B cell (primary cell): ENCODE data around the gene RIC8A. TPM values are rescaled to one million over a fixed set of nuclear protein-coding genes. Genes with fewer than 3 reads are reported as not detected.

Source experiments
- ATAC-seq: fragments of 200-7000 bp; cut with Tn5 transposase; one replicate; pipeline ENCODE4 v1.10.0; 2021; ENCODE audit warnings: low read depth, mild to moderate bottlenecking, moderate number of reproducible peaks, moderate library complexity
- CTCF ChIA-PET: fragments of 350-600 bp; sonication (Branson Sonifier 250); formaldehyde crosslinking; loops from one replicate; lab custom pipeline; 2021; ENCODE audit warnings: antibody characterized with exemption, inconsistent platforms; lab: Charles Lee
- POLR2A ChIA-PET: fragments of 350-600 bp; sonication (Branson Sonifier 250); formaldehyde crosslinking; loops from one replicate; lab custom pipeline; 2021; ENCODE audit warnings: antibody characterized with exemption; lab: Charles Lee
- DNase-seq: peaks from one replicate; pipeline ENCODE4 v3.0.0; 2013
- H2AFZ ChIP-seq: 2 replicates; pipeline ENCODE4 v1.6.1; 2012; ENCODE audit warnings: mild to moderate bottlenecking, low read depth, low read length; ENCODE audit not compliant: insufficient read depth, poor library complexity, severe bottlenecking
- H3K27ac ChIP-seq, 2 donors: 1 replicate in 1 of 2; 2 replicates in 1 of 2; pipeline ENCODE4 v1.5.1; 2012 to 2013; ENCODE audit warnings: low read length in 2 of 2, mild to moderate bottlenecking in 2 of 2, moderate library complexity in 1 of 2
- H3K27me3 ChIP-seq, 4 experiments: fragments of 200-600 bp in 1 of 4; sonication (generic) in 1 of 4; replicated peaks in 1 of 4; 1 replicate in 2 of 4; 2 replicates in 2 of 4; pipeline versions ENCODE4 v1.6.1 to v1.7.0; 2013 to 2016; ENCODE audit warnings: low read length in 3 of 4, mild to moderate bottlenecking in 2 of 4, mixed read lengths in 1 of 4, moderate library complexity in 1 of 4; ENCODE audit not compliant: insufficient read depth in 4 of 4, control insufficient read depth in 3 of 4; ENCODE audit errors: control extremely low read depth in 1 of 4
- H3K36me3 ChIP-seq, 2 experiments: replicated peaks in 1 of 2; 1 replicate in 1 of 2; 2 replicates in 1 of 2; pipeline versions ENCODE4 v1.6.1 to v1.7.1; 2013; ENCODE audit warnings: low read length in 1 of 2; ENCODE audit not compliant: insufficient read depth in 2 of 2, control insufficient read depth in 1 of 2; ENCODE audit errors: control extremely low read depth in 1 of 2, extremely low read depth in 1 of 2
- H3K4me1 ChIP-seq, 2 donors: fragments of 200-600 bp in 1 of 2; sonication (generic) in 1 of 2; 1 replicate in 1 of 2; 2 replicates in 1 of 2; pipeline versions ENCODE4 v1.5.1 to v1.6.1; 2013 to 2017; ENCODE audit warnings: low read length in 2 of 2; ENCODE audit not compliant: control insufficient read depth in 2 of 2, insufficient read depth in 2 of 2
- H3K4me2 ChIP-seq: replicated peaks from 2 replicates; pipeline ENCODE3; 2012; ENCODE audit warnings: mild to moderate bottlenecking, low read depth, low read length; ENCODE audit not compliant: poor library complexity, severe bottlenecking
- H3K4me3 ChIP-seq, 5 experiments: fragments of 200-600 bp in 1 of 5; sonication (generic) in 1 of 5; 1 replicate in 3 of 5; 2 replicates in 2 of 5; pipeline versions ENCODE4 v1.5.1 to v1.7.0; 2011 to 2016; ENCODE audit warnings: low read length in 4 of 5, mild to moderate bottlenecking in 4 of 5, low read depth in 2 of 5, control low read depth in 1 of 5, moderate library complexity in 1 of 5; ENCODE audit not compliant: insufficient read depth in 1 of 5; ENCODE audit errors: control extremely low read depth in 1 of 5, extremely low read depth in 1 of 5
- H3K79me2 ChIP-seq: fragments of 200-600 bp; sonication (generic); one replicate; pipeline ENCODE4 v1.6.0; 2016; ENCODE audit warnings: low read length; ENCODE audit not compliant: control insufficient read depth, insufficient read depth
- H3K9ac ChIP-seq: fragments of 200-600 bp; sonication (generic); 2 replicates; pipeline ENCODE4 v1.6.1; 2017; ENCODE audit warnings: mild to moderate bottlenecking, low read length, moderate library complexity
- H3K9me3 ChIP-seq, 3 donors: one replicate each; pipeline versions ENCODE4 v1.6.1 to v1.7.1; 2013; ENCODE audit warnings: low read length in 2 of 3; ENCODE audit not compliant: control insufficient read depth in 2 of 3, insufficient read depth in 1 of 3; ENCODE audit errors: control extremely low read depth in 1 of 3
- H4K20me1 ChIP-seq: 2 replicates; pipeline ENCODE4 v1.6.0; 2012; ENCODE audit warnings: mild to moderate bottlenecking, low read length; ENCODE audit not compliant: insufficient read depth, control insufficient read depth, poor library complexity, severe bottlenecking
- H3K27ac Mint-ChIP-seq: one replicate; pipeline ENCODE4 v1.8.0; 2021; ENCODE audit warnings: mixed read lengths
- H3K27me3 Mint-ChIP-seq: one replicate; pipeline ENCODE4 v1.8.0; 2021; ENCODE audit warnings: mixed read lengths
- H3K4me1 Mint-ChIP-seq: one replicate; pipeline ENCODE4 v1.8.0; 2021; ENCODE audit warnings: mixed read lengths
- H3K4me3 Mint-ChIP-seq: one replicate; pipeline ENCODE4 v1.8.0; 2021; ENCODE audit warnings: mixed read lengths
- H3K9me3 Mint-ChIP-seq: one replicate; pipeline ENCODE4 v1.8.0; 2022; ENCODE audit warnings: mixed read lengths; ENCODE audit not compliant: insufficient read depth
- CTCF ChIP-seq: fragments of 200-600 bp; IDR thresholded peaks from one replicate; pipeline ENCODE4 v1.8.0; 2022; ENCODE audit warnings: antibody characterized with exemption, mild to moderate bottlenecking
- EZH2 ChIP-seq: IDR thresholded peaks from 2 replicates; pipeline ENCODE4 v1.6.1; 2012; ENCODE audit warnings: borderline replicate concordance, low read depth, mild to moderate bottlenecking, moderate library complexity, low read length; ENCODE audit not compliant: insufficient read depth, poor library complexity, severe bottlenecking
- WGBS: methylation state at CpG from one replicate; pipeline ENCODE4 v1.1.5; 2013; ENCODE audit warnings: missing lambda C conversion rate; ENCODE audit not compliant: insufficient coverage; 5-methylcytosine and 5-hydroxymethylcytosine counted together
- intact Hi-C: fragments of 100-400 bp; cut with micrococcal nuclease; formaldehyde crosslinking; loops from one replicate; pipeline ENCODE4 v1.10.0; 2022
- polyA plus RNA-seq: library from polyadenylated mRNA; depleted of rRNA; stranded (reverse); fragments of >200 nt; gene quantifications from 2 replicates; pipeline ENCODE4 v1.2.3, GENCODE V29; 2012
- total RNA-seq, 2 donors: library from RNA; stranded (reverse); fragments of 120-200 nt in 1 of 2; gene quantifications; 1 replicate in 1 of 2; 2 replicates in 1 of 2; pipeline versions ENCODE4 v1.2.3 to v1.2.4, GENCODE V29; 2013 to 2022

RIC8A gene
- total and polyA plus RNA-seq, 2 donors (not counting 1 experiment from before 2014, with no cell fraction given) = 100 to 102 TPM

- 100% methylated on average over 2 of the region's 2 CpGs for WGBS
- Histone ChIP-seq H3K4me1 (peaks cover 17 to 24% of the 10 kb centered on the region in 2 donors), H4K20me1 (no peaks in the 10 kb centered on the region), H3K9ac (no peak overlapping the region), H3K4me3 (no peak overlapping the region), H3K27me3 (no peaks in the 10 kb centered on the region), H3K36me3 (peaks cover 0 to 27% of the 10 kb centered on the region in 2 experiments), H3K79me2 (no peaks in the 10 kb centered on the region), H3K9me3 (no peaks in the 10 kb centered on the region), H3K27ac (no peak overlapping the region), H3K4me2 (no peak overlapping the region), H2AFZ (no peak overlapping the region)
- TF ChIP-seq EZH2 (no peak), CTCF (no peak)
- peak overlapping the region; percentile 50 for H3K27ac Mint-ChIP-seq
- intact Hi-C loops = no loop called here
- ChIA-PET CTCF (interaction anchor here (1.1 kb wide), 1 partner anchor 18 kb away, joined by 3 read pairs; no protein-coding TSS in a partner anchor), POLR2A (no interaction called here)
- ATAC-seq (no peak), DNase-seq (no peak)
- no peaks in the 10 kb centered on the region for H3K9me3 Mint-ChIP-seq
- H3K4me3 Mint-ChIP-seq = peak overlapping the region; percentile 26
- H3K4me1 Mint-ChIP-seq = peaks cover 30% of the 10 kb centered on the region
- H3K27me3 Mint-ChIP-seq = no peaks in the 10 kb centered on the region
Measured at GRCh38 chr11:255816-256215, 48.3 kb downstream of the RIC8A start.

GRCh38 chr11:256952-257737 is 49.6 kb downstream of the RIC8A start:
- Histone ChIP-seq H3K27ac (no peak overlapping the region), H2AFZ (peak overlapping the region; percentile 59), H3K36me3 (peaks cover 0 to 14% of the 10 kb centered on the region in 2 experiments), H3K9ac (no peak overlapping the region), H3K27me3 (no peaks in the 10 kb centered on the region), H3K4me2 (peak overlapping the region; percentile 38), H3K79me2 (no peaks in the 10 kb centered on the region), H3K4me1 (peaks cover 17 to 22% of the 10 kb centered on the region in 2 donors), H3K9me3 (peaks cover 2 to 10% (median 4%) of the 10 kb centered on the region in 3 donors), H4K20me1 (no peaks in the 10 kb centered on the region), H3K4me3 (no peak overlapping the region)
- 55% methylated on average over 8 of the region's 14 CpGs for WGBS
- peak; percentile 56 for DNase-seq
- peak overlapping the region; percentile 54 for H3K27ac Mint-ChIP-seq
- no peak for TF ChIP-seq EZH2
- no peak for TF ChIP-seq CTCF
- no peaks in the 10 kb centered on the region for H3K27me3 Mint-ChIP-seq
- CTCF ChIA-PET = interaction anchor here (0.6 to 1.9 kb wide), 7 partner anchors 10 to 92 kb away, joined by 3 to 11 read pairs (median 4); partner anchors contain the start of gene BET1L
- POLR2A ChIA-PET = interaction anchor here (0.6 to 2.3 kb wide), 7 partner anchors 10 to 98 kb away, joined by 3 to 34 read pairs (median 3); partner anchors contain the start of genes PSMD13 and SIRT3
- intact Hi-C loops = no loop called here
- H3K4me1 Mint-ChIP-seq = peaks cover 30% of the 10 kb centered on the region
- peak; percentile 69 for ATAC-seq
- H3K9me3 Mint-ChIP-seq = peaks cover 4% of the 10 kb centered on the region
- H3K4me3 Mint-ChIP-seq = peak overlapping the region; percentile 24
